MM.1S (cell line): Measurements from ENCODE around the gene DIP2C.
"Not testable (repeated sequence)": the region's sequence is repeated elsewhere in the genome, so short reads cannot be mapped to it uniquely, and the experiment has no call there.

Source experiments
- DNase-seq: peaks from one replicate; pipeline ENCODE4 v3.0.0-alpha.2; 2015
- H2AFZ ChIP-seq: fragments of 300-600 bp; sonication (generic); 2 replicates; pipeline ENCODE4 v1.6.0; 2016; ENCODE audit warnings: antibody characterized with exemption, low read length
- H3F3A ChIP-seq: fragments of 300-600 bp; sonication (generic); 2 replicates; pipeline ENCODE4 v1.6.1; 2016; ENCODE audit warnings: mild to moderate bottlenecking, antibody characterized with exemption, low read length, moderate library complexity, mixed read lengths; ENCODE audit not compliant: insufficient read depth
- H3K27ac ChIP-seq: fragments of 300-600 bp; sonication (generic); 2 replicates; pipeline ENCODE4 v1.5.1; 2016; ENCODE audit warnings: mild to moderate bottlenecking, low read length
- H3K27me3 ChIP-seq: fragments of 300-600 bp; sonication (generic); replicated peaks from 2 replicates; pipeline ENCODE4 v1.6.0; 2016; ENCODE audit warnings: low read length; ENCODE audit not compliant: insufficient read depth
- H3K36me3 ChIP-seq: fragments of 300-600 bp; sonication (generic); replicated peaks from 2 replicates; pipeline ENCODE4 v1.6.1; 2016; ENCODE audit warnings: mild to moderate bottlenecking, low read length, mixed read lengths; ENCODE audit not compliant: insufficient read depth
- H3K4me1 ChIP-seq: fragments of 300-600 bp; sonication (generic); 2 replicates; pipeline ENCODE4 v1.6.1; 2016; ENCODE audit warnings: low read length, mixed read lengths
- H3K4me2 ChIP-seq: fragments of 300-600 bp; sonication (generic); 2 replicates; pipeline ENCODE4 v1.6.0; 2016; ENCODE audit warnings: low read depth, low read length
- H3K4me3 ChIP-seq: fragments of 300-600 bp; sonication (generic); 2 replicates; pipeline ENCODE4 v1.5.1; 2016; ENCODE audit warnings: low read length, mixed read lengths
- H3K79me2 ChIP-seq: fragments of 300-600 bp; sonication (generic); 2 replicates; pipeline ENCODE4 v1.6.1; 2016; ENCODE audit warnings: mixed run types, low read length, mixed read lengths
- H3K9ac ChIP-seq: fragments of 300-600 bp; sonication (generic); 2 replicates; pipeline ENCODE4 v1.6.1; 2016; ENCODE audit warnings: low read length, mixed read lengths
- H3K9me2 ChIP-seq: fragments of 300-600 bp; sonication (generic); replicated peaks from 2 replicates; pipeline ENCODE4 v1.6.1; 2016; ENCODE audit warnings: mild to moderate bottlenecking, low read length, mixed read lengths; ENCODE audit not compliant: insufficient read depth
- H3K9me3 ChIP-seq: fragments of 300-600 bp; sonication (generic); replicated peaks from 2 replicates; pipeline ENCODE4 v1.6.1; 2016; ENCODE audit warnings: mild to moderate bottlenecking, low read length, mixed read lengths; ENCODE audit not compliant: insufficient read depth
- H4K20me1 ChIP-seq: fragments of 300-600 bp; sonication (generic); 2 replicates; pipeline ENCODE4 v1.6.1; 2016; ENCODE audit warnings: mild to moderate bottlenecking, low read length, moderate library complexity, mixed read lengths; ENCODE audit not compliant: insufficient read depth
- CTCF ChIP-seq: fragments of 300-600 bp; sonication (generic); IDR thresholded peaks from 2 replicates; pipeline ENCODE4 v1.5.1; 2016; ENCODE audit warnings: antibody characterized with exemption, low read length, mixed read lengths
- EZH2 ChIP-seq: fragments of 300-600 bp; sonication (generic); optimal IDR thresholded peaks from 2 replicates; pipeline ENCODE3; 2017; ENCODE audit warnings: low read depth, mild to moderate bottlenecking, antibody characterized with exemption, low read length, mixed read lengths
- EZH2phosphoT487 ChIP-seq: fragments of 300-600 bp; sonication (generic); IDR thresholded peaks from 2 replicates; pipeline ENCODE4 v1.6.1; 2018; ENCODE audit warnings: antibody characterized with exemption, low read length

DIP2C gene

GRCh38 chr10:323651-324293 is 365.7 kb downstream of the DIP2C start:
- Histone ChIP-seq H3K9me2 (no peaks in the 10 kb centered on the region), H3K36me3 (no peaks in the 10 kb centered on the region), H3K79me2 (no peaks in the 10 kb centered on the region), H3K27ac (no peak overlapping the region), H2AFZ (no peak overlapping the region), H3K9ac (no peak overlapping the region), H4K20me1 (no peaks in the 10 kb centered on the region), H3K27me3 (no peaks in the 10 kb centered on the region), H3K4me1 (no peaks in the 10 kb centered on the region), H3F3A (no peaks in the 10 kb centered on the region), H3K4me3 (no peak overlapping the region), H3K9me3 (no peaks in the 10 kb centered on the region), H3K4me2 (no peak overlapping the region)
- DNase-seq, result no peak
- TF ChIP-seq CTCF, result no peak
- no peak for TF ChIP-seq EZH2
- no peak for TF ChIP-seq EZH2phosphoT487

DNA sequence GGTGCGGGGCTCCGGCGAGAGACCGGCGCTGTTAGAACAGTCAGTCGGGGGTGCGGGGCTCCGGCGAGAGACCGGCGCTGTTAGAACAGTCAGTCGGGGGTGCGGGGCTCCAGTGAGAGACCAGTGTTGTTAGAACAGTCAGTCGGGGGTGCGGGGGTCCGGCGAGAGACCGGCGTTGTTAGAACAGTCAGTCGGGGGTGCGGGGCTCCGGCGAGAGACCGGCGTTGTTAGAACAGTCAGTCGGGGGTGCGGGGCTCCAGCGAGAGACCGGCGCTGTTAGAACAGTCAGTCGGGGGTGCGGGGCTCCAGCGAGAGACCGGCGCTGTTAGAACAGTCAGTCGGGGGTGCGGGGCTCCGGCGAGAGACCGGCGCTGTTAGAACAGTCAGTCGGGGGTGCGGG is 366.4 kb downstream of the DIP2C start:
- H3K4me1 ChIP-seq, H3K9ac ChIP-seq, DNase-seq, H3K79me2 ChIP-seq, H3K27ac ChIP-seq, H3K9me3 ChIP-seq, H3K4me2 ChIP-seq, H4K20me1 ChIP-seq, H3F3A ChIP-seq, H3K9me2 ChIP-seq, H2AFZ ChIP-seq, H3K27me3 ChIP-seq, H3K36me3 ChIP-seq, H3K4me3 ChIP-seq: not testable (repeated sequence)

DNA sequence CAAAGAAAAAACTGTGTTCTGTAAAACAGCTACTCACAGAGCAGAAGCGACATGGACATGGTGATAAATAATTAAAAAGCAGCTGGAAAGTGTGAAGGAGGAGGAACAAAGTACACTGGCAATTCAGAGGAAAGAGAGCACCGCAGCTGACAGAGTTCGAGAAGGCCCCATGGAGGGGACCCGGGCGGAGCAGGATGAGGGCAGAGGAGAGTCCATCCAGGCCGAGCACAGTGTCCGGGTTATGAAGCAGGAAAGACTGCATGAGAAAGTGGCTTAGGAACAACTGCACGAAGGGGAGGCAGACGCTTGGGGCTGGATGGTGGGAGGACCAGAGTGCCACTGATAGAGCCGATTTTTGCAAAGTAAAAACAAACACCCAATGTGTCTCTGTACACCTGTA is 368.7 kb downstream of the DIP2C start:
- H3K4me1 ChIP-seq, result no peaks in the 10 kb centered on the region
- no peaks in the 10 kb centered on the region for H3K36me3 ChIP-seq
- DNase-seq, result no peak
- H3K27me3 ChIP-seq, result no peaks in the 10 kb centered on the region
- H3K27ac ChIP-seq, result no peak overlapping the region
- H3F3A ChIP-seq, result no peaks in the 10 kb centered on the region
- no peak overlapping the region for H3K4me3 ChIP-seq
- no peak overlapping the region for H2AFZ ChIP-seq
- no peaks in the 10 kb centered on the region for H4K20me1 ChIP-seq
- no peaks in the 10 kb centered on the region for H3K9me3 ChIP-seq
- no peaks in the 10 kb centered on the region for H3K9me2 ChIP-seq
- no peak overlapping the region for H3K4me2 ChIP-seq
- no peaks in the 10 kb centered on the region for H3K79me2 ChIP-seq
- TF ChIP-seq CTCF, result no peak
- TF ChIP-seq EZH2, result no peak
- no peak for TF ChIP-seq EZH2phosphoT487
- no peak overlapping the region for H3K9ac ChIP-seq

- DNase-seq, result no peak
- H3K9ac ChIP-seq, result no peak overlapping the region
- H3K27ac ChIP-seq, result no peak overlapping the region
- no peaks in the 10 kb centered on the region for H3F3A ChIP-seq
- no peaks in the 10 kb centered on the region for H3K9me3 ChIP-seq
- H3K4me2 ChIP-seq, result no peak overlapping the region
- H3K27me3 ChIP-seq, result no peaks in the 10 kb centered on the region
- no peaks in the 10 kb centered on the region for H3K36me3 ChIP-seq
- H3K4me1 ChIP-seq, result no peaks in the 10 kb centered on the region
- H3K9me2 ChIP-seq, result no peaks in the 10 kb centered on the region
- no peak overlapping the region for H3K4me3 ChIP-seq
- no peaks in the 10 kb centered on the region for H3K79me2 ChIP-seq
- H4K20me1 ChIP-seq, result no peaks in the 10 kb centered on the region
- no peak for TF ChIP-seq CTCF
- TF ChIP-seq EZH2phosphoT487, result no peak
- no peak for TF ChIP-seq EZH2
- H2AFZ ChIP-seq, result no peak overlapping the region
These were observed 371.5 kb downstream of the DIP2C start for GRCh38 chr10:317926-318325.
